NCI-H446 treated with DMSO at 0.1 percent for 48 hours (cell line): ENCODE data around the gene MAGOHB.
"Not testable (repeated sequence)": the region's sequence is repeated elsewhere in the genome, so short reads cannot be mapped to it uniquely, and the experiment has no call there.

Source experiments
- DNase-seq: peaks from one replicate; lab custom pipeline; 2025; lab: John Stamatoyannopoulos, UW

Gene MAGOHB

GRCh38 chr12:10613349-10614055 is at the start of gene MAGOHB:
Gene MAGOHB, minus strand, starts transcription at chr12:10613609. Its CDS starts 77 bp downstream, at chr12:10613532.
- DNase-seq = peak; percentile 88

- DNase-seq = no peak
These were observed 47.9 kb upstream of the MAGOHB start for GRCh38 chr12:10661338-10661737.

- DNase-seq = no peak
These were observed 40.6 kb upstream of the MAGOHB start for GRCh38 chr12:10654003-10654402.

GRCh38 chr12:10652192-10652591 is 38.8 kb upstream of the MAGOHB start:
- DNase-seq = no peak

GRCh38 chr12:10646576-10646975 is 33.2 kb upstream of the MAGOHB start:
- not testable (repeated sequence) for DNase-seq

GRCh38 chr12:10645910-10646309 is 32.5 kb upstream of the MAGOHB start:
- DNase-seq = no peak

DNA sequence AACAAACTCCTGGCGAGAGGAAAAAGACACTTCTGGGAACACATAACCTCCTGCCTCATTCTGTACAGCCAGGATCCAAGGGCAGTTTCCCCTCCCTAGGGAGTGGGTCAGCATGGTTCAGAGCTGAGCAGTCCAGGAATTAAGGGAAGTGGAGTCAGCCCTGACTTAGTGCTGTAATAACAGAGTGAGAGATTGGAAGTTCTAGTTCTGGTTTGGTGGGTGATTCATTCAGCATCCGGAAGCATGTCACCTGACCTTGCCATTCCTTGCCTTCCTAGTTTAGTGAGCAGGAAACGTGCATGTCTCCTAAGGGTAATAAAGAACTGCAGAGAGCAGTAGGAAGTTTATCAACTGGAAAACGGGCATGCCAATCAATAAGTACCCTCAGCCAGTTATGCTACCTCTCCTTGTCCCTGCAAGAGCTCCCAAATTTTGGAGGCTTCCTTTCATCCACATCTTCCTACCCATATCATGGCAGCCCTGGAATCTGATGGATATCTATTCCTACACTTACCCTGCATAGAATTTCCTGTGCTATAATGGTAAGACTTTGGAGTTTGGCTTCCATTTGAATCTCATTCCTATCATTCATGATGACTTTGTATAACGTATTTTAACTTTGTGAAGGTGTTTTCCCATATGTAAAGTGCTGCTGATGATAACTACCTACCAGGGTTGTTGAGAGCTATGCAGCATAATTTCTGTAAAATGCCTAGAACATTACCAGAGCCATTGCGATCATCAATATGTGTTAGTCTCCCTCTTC is 28.5 kb upstream of the MAGOHB start:
- DNase-seq = no peak

DNA sequence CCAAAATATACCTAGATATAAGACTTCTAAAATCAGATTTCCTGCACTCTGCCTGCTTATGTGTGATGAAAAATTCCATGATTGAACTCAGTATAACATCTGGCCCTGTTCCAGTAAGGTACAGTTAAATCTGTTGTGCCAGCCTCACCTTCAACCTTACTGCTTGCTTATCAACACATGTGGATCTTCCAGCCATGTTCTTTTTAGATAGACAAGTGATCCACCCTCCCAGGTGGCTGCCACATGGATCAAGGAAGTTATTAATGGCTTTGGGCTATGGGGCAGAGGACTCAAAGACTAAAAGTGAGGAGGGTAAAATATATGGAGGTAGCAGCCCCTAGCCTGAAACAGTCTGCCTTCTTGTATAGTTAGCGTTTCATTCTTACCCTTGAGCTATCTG is 25.3 kb upstream of the MAGOHB start:
- DNase-seq = no peak

DNA sequence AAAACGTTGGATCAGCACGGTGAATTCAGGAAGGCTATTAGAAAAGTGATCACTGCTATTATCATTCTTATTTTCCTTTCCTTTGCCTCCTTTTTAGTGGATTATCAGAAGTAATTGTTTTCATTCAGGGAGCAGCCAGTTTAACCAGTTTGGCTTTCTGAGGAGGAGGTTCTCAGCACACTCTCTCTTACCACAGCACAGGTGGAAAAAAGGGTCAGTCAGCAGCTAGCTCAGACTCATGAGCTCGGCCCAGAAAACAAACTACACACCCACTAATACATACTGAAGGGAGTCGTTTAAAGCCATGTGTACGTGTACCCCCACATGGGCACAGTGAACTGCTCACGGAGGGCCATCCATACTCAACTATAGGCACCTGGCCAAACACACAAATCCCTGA is 23.2 kb upstream of the MAGOHB start:
- no peak for DNase-seq

DNA sequence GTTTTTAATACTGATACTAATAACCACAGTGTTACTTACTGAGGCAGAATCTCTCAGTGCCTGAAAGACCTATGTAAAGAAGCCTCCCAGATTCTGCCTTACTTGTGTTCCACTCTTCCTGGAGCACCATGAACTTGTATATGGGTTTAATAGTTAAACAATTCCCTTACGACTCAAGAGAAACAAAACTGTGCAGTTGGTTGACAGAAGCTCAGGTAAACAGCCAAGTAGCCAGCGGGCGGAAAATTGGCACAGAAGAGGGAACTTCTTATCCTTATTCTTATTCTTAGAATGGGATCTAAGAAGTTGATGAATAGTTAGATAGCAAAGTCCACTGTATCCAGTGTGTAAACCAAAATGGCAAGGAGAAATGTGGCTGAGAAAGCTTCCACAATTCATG is 22.7 kb upstream of the MAGOHB start:
- DNase-seq = no peak

DNA sequence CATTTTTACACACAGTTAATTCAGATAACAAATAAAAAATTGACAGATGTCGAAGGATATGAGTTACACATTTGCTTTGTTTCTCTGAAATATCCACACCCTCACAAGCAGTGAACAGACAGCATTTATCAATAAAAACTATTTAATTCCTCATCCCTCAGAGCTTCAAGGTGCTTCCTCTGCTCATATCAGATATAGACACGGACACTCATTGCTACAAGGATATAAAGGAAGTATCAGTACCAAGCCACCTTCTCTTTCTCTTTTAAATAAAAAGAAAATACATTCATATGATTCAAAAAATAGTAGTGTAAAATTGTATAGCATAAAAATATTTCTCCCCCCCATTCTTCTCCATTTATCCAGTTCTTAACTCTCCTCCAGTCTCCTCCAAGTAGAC is 21.9 kb upstream of the MAGOHB start:
- DNase-seq = no peak

GRCh38 chr12:10634427-10634826 is 21.0 kb upstream of the MAGOHB start:
- DNase-seq = no peak

GRCh38 chr12:10633541-10633940 is 20.1 kb upstream of the MAGOHB start:
- no peak for DNase-seq

DNA sequence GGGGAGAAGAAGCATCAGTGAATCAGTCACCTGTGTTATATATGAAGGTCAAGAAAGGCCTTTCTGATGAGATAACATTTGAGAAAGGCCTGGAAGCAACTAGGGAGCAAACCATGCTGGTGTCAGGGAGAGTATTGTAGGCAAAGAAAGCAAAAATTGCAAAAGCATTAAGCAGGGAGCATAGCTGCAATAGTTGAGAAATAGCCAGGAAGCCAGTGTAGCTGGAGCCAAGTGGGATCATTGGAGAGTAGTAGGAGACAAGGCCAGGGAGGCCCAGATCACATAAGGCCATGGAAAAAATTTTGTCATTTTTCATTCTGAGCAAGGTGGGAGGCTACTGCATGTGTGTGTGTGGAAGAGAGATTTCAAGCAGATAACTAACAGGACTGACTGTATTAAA is 18.8 kb upstream of the MAGOHB start:
- DNase-seq = no peak

DNA sequence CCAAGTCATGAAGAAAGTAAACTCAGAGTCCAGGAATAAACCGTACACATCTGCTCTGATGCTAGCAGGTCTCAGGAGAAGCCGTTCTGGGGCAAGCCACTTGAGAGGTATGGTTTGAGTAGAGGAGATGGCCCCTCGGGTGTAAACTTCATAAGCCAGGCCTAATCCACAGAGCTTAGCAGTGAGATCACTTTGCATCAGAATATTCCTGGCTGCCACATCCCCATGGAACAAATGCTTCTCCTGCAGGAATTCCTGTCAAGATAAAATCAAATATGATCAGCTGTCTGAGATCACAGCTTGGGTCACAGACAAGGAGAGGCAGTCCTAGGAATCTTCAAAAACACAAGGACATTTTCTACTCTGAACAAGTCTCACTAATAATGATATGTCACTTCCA is 11.2 kb upstream of the MAGOHB start:
- no peak for DNase-seq

- DNase-seq = no peak
These were observed 9.7 kb upstream of the MAGOHB start for GRCh38 chr12:10623131-10623530.

DNA sequence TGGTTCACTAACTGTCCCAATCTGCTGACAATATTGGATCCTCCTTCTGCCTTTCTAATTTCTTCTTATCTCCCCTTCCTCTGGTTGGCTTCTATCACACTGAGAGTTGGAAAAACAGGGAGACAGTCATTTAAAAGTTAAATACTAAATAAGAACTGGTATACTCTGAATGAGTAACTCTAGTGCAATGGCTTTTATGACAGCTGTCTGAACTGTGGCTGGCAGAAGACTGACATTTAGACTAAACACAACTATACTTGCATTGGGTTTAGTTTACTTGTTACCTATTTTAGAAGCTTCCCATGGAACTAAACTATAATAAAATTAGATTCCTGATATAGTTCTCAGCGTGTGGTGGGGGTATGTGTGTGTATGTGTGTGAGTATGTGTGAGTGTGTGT is 7.9 kb upstream of the MAGOHB start:
- no peak for DNase-seq

GRCh38 chr12:10620078-10620779 is 6.8 kb upstream of the MAGOHB start:
- DNase-seq = no peak

DNA sequence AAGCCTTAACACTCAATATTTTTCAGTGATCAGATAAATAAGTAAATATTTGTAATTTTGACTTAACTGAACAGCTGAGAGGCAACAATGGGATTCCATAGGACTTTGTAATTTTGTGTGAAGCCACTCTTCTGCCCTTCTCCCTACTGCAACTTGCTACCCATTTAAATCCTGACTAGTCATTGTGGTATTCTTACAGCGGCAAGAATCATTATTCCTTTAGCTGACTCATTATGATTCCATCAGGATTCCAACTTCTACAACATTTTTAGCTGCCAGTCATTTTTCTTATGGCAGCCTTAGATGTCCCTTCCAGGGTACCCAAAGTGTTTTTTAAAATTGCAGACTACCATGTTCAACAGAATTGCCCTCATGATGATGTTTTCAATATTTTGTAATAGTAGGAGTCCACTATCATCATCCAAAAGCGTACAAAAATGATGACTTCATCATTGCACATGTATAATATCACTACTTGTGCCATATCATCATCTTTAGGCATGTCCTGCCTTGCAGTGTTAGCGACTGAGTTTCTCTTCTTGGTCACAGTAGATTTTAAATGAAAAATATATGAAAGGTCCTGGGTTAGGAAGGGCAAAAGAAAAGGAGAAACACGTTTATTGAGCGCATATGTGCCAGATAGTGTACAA is 5.1 kb upstream of the MAGOHB start:
- no peak for DNase-seq

- no peak for DNase-seq
These were observed 4.5 kb upstream of the MAGOHB start for GRCh38 chr12:10617863-10618262.

DNA sequence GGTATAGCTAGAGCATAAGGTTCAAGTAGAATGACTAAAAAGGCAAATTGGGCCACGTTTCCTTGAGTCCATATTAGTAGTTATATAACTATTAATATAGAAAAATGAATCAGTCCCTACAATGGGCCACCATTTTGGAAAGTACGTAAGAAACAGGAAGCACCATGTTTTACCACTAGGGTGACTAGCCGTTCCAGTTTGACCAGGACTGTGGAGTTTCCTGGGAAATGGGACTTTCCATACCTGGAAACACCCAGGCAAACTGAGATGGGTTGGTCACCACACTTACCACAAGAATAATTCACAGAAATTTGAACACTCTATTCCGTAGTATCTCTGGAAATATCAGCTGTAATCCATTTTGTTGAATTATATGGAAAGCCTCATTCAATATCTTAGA is 2.1 kb upstream of the MAGOHB start:
- DNase-seq = no peak

DNA sequence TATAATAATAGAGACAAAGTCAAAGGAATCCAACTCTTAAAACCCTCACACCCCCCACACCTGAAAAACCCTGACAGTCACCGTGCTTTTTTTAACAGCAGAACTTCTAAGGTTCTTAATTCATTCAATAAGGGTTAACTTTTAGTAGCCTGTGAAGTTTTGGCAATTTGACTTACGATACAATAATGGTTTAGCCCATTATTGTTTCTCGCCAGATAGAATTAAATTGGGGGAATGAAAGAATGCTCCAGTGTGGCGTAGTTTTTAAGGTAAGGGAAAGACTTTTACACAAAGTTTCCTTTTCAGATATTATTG is 604 bp upstream of the MAGOHB start:
- DNase-seq = no peak

- DNase-seq = no peak
These were observed 443 bp downstream of the MAGOHB start for GRCh38 chr12:10612984-10613348.
